ENCODE measurements around the gene PRKCG.

- TF ChIP-seq POLR2A (IDR thresholded peaks at IDR 0.05; ENCODE audit: low read length) = no peak
- TF ChIP-seq GATA1 (IDR thresholded peaks at IDR 0.05; ENCODE audit: low read depth, low read length) = no peak
Measured at GRCh38 chr19:53847555-53847954, 34.4 kb upstream of the PRKCG start.

Data from erythroblast (primary cell).